Choroid plexus epithelial cell (primary cell): ENCODE results near the gene FAM234B.

Experiments
- DNase-seq: peaks from one replicate; pipeline ENCODE4 v3.0.0-alpha.2; 2010; ENCODE audit warnings: low read depth
- H3K4me3 ChIP-seq: 2 replicates; pipeline ENCODE4 v1.5.1; 2011; ENCODE audit warnings: low read depth, mild to moderate bottlenecking, control low read depth, low read length, moderate library complexity
- CTCF ChIP-seq: conservative IDR thresholded peaks from 2 replicates; pipeline ENCODE4 v1.5.1; 2011; ENCODE audit warnings: low read depth, mild to moderate bottlenecking, control low read depth, inconsistent platforms, low read length, moderate library complexity

FAM234B gene

GRCh38 chr12:13124656-13125505 is 80.7 kb downstream of the FAM234B start:
- peak; percentile 68 for DNase-seq
- TF ChIP-seq CTCF = no peak
- H3K4me3 ChIP-seq = no peak overlapping the region

GRCh38 chr12:13125996-13126395 is 81.8 kb downstream of the FAM234B start:
- no peak for DNase-seq
- no peak overlapping the region for H3K4me3 ChIP-seq
- TF ChIP-seq CTCF = no peak

- no peak for DNase-seq
- H3K4me3 ChIP-seq = no peak overlapping the region
- no peak for TF ChIP-seq CTCF
Measured at GRCh38 chr12:13126494-13126893, 82.3 kb downstream of the FAM234B start.

- no peak overlapping the region for H3K4me3 ChIP-seq
- no peak for DNase-seq
- TF ChIP-seq CTCF = no peak
Measured at GRCh38 chr12:13127444-13127843, 83.3 kb downstream of the FAM234B start.

- DNase-seq = peak; percentile 10
- TF ChIP-seq CTCF = no peak
Measured at GRCh38 chr12:13128291-13128965, 84.2 kb downstream of the FAM234B start.

GRCh38 chr12:13130981-13131380 is 86.8 kb downstream of the FAM234B start:
- TF ChIP-seq CTCF = no peak
- no peak overlapping the region for H3K4me3 ChIP-seq
- DNase-seq = peak; percentile 20

More at GRCh38 chr12:13128291-13128965, 84.2 kb downstream of the FAM234B start:
- H3K4me3 ChIP-seq = no peak overlapping the region
